ENCODE results near the gene CENPL. TPM values are rescaled to one million over a fixed set of nuclear protein-coding genes. Genes with fewer than 3 reads are reported as not detected.

The CENPL gene
- total and polyA plus RNA-seq, 8 donors: 7.2 to 19.0 (median 11.3) TPM

DNA sequence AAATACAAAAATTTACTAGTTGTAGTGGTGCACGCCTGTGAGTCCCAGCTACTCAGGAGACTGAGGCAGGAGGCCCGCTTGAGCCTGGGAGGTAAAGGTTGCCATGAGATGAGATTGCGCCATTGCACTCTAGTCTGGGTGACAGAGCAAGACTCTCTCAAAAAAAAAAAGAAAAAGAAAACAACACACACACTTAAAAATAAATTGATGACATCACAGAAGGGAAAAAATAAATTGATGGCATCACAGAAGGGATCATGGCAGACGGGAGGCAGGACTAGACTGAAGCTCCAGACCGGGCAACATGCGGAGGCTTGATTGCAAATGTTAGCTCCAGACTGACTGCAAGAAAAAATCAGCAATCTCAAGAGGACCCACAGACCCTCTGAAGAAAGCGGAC, 66.6 kb downstream of the CENPL start:
- intact Hi-C loops (cut with DNase I): no loop called here
- ATAC-seq: no peak
- TF ChIP-seq, protein P1, sequence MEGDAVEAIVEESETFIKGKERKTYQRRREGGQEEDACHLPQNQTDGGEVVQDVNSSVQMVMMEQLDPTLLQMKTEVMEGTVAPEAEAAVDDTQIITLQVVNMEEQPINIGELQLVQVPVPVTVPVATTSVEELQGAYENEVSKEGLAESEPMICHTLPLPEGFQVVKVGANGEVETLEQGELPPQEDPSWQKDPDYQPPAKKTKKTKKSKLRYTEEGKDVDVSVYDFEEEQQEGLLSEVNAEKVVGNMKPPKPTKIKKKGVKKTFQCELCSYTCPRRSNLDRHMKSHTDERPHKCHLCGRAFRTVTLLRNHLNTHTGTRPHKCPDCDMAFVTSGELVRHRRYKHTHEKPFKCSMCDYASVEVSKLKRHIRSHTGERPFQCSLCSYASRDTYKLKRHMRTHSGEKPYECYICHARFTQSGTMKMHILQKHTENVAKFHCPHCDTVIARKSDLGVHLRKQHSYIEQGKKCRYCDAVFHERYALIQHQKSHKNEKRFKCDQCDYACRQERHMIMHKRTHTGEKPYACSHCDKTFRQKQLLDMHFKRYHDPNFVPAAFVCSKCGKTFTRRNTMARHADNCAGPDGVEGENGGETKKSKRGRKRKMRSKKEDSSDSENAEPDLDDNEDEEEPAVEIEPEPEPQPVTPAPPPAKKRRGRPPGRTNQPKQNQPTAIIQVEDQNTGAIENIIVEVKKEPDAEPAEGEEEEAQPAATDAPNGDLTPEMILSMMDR (IDR thresholded peaks at IDR 0.05): no peak
- no peak for DNase-seq
- Histone ChIP-seq H3K4me1 (no peaks in the 10 kb centered on the region), H3K36me3 (peaks cover 0 to 69% of the 10 kb centered on the region in 2 donors), H3K9me3 (peaks cover 0 to 5% of the 10 kb centered on the region in 2 donors), H3K27ac (no peak overlapping the region), H3K27me3 (no peaks in the 10 kb centered on the region), H3K4me3 (no peak overlapping the region)

DNA sequence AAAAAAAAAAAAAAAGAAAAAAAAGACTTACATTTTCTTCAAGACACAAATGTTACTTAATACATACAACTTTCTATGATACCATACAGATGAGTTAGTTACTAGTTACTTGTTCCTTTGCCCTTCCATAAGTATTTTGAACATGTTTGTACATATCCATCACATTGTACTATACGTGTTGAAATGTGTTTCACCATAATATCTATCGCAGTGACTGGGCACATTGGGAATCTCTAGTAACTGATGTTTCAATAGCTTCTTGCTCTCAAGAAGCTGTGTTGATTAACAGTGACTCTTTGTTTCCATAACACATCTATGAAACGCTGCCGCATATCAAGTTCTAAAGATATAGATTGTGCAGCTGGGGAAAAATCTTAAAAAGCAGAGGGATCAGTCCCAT, 67.0 kb downstream of the CENPL start:
- no peak overlapping the region for H3K4me3 ChIP-seq
- no peaks in the 10 kb centered on the region for H3K4me1 ChIP-seq
- ATAC-seq: no peak
- DNase-seq: no peak
- H3K27ac ChIP-seq: no peak overlapping the region
- no peaks in the 10 kb centered on the region for H3K27me3 ChIP-seq
- intact Hi-C loops (cut with DNase I): no loop called here
- H3K9me3 ChIP-seq: peaks cover 0 to 3% of the 10 kb centered on the region in 2 donors
- H3K36me3 ChIP-seq: peaks cover 0 to 73% of the 10 kb centered on the region in 2 donors
- TF ChIP-seq, protein P1 (IDR thresholded peaks at IDR 0.05): no peak

DNA sequence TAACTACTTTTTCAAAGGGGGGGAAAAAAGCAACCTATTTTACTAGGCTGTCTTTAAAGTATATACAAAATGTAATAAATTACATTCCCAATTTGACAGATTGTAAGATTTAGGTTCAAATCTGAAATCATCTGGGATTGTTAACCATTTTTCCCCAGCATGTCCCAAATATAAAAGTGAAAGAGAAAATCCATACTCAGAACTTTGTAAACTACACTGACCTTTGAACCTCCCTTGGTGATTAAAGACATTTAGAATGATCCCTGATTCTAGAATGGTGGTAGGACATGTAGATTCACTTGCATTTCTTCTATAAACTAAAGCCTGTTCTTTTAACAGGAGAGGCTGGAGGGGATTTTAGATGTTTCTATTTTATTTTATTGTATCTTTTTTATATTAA, 70.9 kb downstream of the CENPL start:
- TF ChIP-seq, protein P1 (IDR thresholded peaks at IDR 0.05): no peak
- Histone ChIP-seq H3K4me3 (no peak overlapping the region), H3K27me3 (no peaks in the 10 kb centered on the region), H3K27ac (no peak overlapping the region), H3K9me3 (no peaks in the 10 kb centered on the region), H3K4me1 (no peaks in the 10 kb centered on the region), H3K36me3 (peaks cover 0 to 75% of the 10 kb centered on the region in 2 donors)
- intact Hi-C loops (cut with DNase I): no loop called here
- no peak for DNase-seq
- no peak for ATAC-seq

Other genes with a start within 250 kb of the CENPL start
- under 1 TPM; 0.35 to 0.47 TPM for gene SLC9C2, start 221.8 kb downstream of the CENPL start, total RNA-seq
- under 1 TPM; 0.14 to 0.86 (median 0.39) TPM for gene SLC9C2, start 221.8 kb downstream of the CENPL start, polyA plus RNA-seq (ENCODE audit: insufficient read length in 6 of 6)
- gene TEX50, start 189.5 kb downstream of the CENPL start, total RNA-seq: not detected
- not detected for gene TEX50, start 189.5 kb downstream of the CENPL start, polyA plus RNA-seq (ENCODE audit: insufficient read length in 6 of 6)
- gene ANKRD45, start 155.0 kb downstream of the CENPL start, total RNA-seq: 1 to 10 TPM; 1.7 to 4.1 TPM
- 1 to 10 TPM; 2.2 to 5.2 (median 3.5) TPM for gene ANKRD45, start 155.0 kb downstream of the CENPL start, polyA plus RNA-seq (ENCODE audit: insufficient read length in 6 of 6)
- 10 to 100 TPM; 23.9 to 28.8 TPM for gene KLHL20, start 109.9 kb downstream of the CENPL start, total RNA-seq
- gene KLHL20, start 109.9 kb downstream of the CENPL start, polyA plus RNA-seq (ENCODE audit: insufficient read length in 6 of 6): 10 to 100 TPM; 28.3 to 31.7 (median 29.5) TPM
- 10 to 100 TPM; 20.5 to 21.1 TPM for gene DARS2, start 210 bp downstream of the CENPL start, total RNA-seq
- gene DARS2, start 210 bp downstream of the CENPL start, polyA plus RNA-seq (ENCODE audit: insufficient read length in 6 of 6): 10 to 100 TPM; 19.9 to 24.7 (median 21.9) TPM
- 100 to 1,000 TPM; 260 to 261 TPM for gene GAS5, start 43.1 kb upstream of the CENPL start, total RNA-seq
- gene GAS5, start 43.1 kb upstream of the CENPL start, polyA plus RNA-seq (ENCODE audit: insufficient read length in 6 of 6): 1,000 to 10,000 TPM in 1 of 6 donors, 100 to 1,000 TPM in 5; 720 to 1,064 (median 828) TPM
- gene ZBTB37, start 43.5 kb upstream of the CENPL start, total RNA-seq: 10 to 100 TPM; 10.0 to 11.6 TPM
- 10 to 100 TPM; 10.4 to 13.3 (median 12.6) TPM for gene ZBTB37, start 43.5 kb upstream of the CENPL start, polyA plus RNA-seq (ENCODE audit: insufficient read length in 6 of 6)
- under 1 TPM; 0.29 to 0.44 TPM for gene SERPINC1, start 92.4 kb upstream of the CENPL start, total RNA-seq
- under 1 TPM in 5 of 6 donors, not detected in 1; 0.13 to 0.54 (median 0.43) TPM for gene SERPINC1, start 92.4 kb upstream of the CENPL start, polyA plus RNA-seq (ENCODE audit: insufficient read length in 6 of 6)
- 10 to 100 TPM; 32.7 to 35.7 TPM for gene RC3H1, start 197.5 kb upstream of the CENPL start, total RNA-seq
- gene RC3H1, start 197.5 kb upstream of the CENPL start, polyA plus RNA-seq (ENCODE audit: insufficient read length in 6 of 6): 10 to 100 TPM; 13.3 to 15.4 (median 13.9) TPM

Data from left lung (tissue), 10 donors.